ENCODE results near the gene CHAMP1. TPM values are rescaled to one million over a fixed set of nuclear protein-coding genes. Genes with fewer than 3 reads are reported as not detected.

The CHAMP1 gene
- total RNA-seq, 2 donors from 2014 or later, result 23.0 to 56.3 TPM

GRCh38 chr13:114285166-114285808 lies 29.0 kb upstream of the CHAMP1 start:
- intact Hi-C loops (cut with DNase I), result no loop called here
- 87% methylated on average over 4 of the region's 4 CpGs for WGBS

GRCh38 chr13:114286808-114287207 lies 27.5 kb upstream of the CHAMP1 start:
- WGBS, result 92% methylated on average over 8 of the region's 8 CpGs
- DNase-seq (ENCODE audit: low spot score), result no peak
- no peak overlapping the region for H3K4me3 ChIP-seq
- intact Hi-C loops (cut with DNase I), result no loop called here
- no peaks in the 10 kb centered on the region for H3K4me1 ChIP-seq (replicated peaks)
- no peak overlapping the region for H3K27ac ChIP-seq
- H3K9me3 ChIP-seq, result no peaks in the 10 kb centered on the region
- no peak for TF ChIP-seq POLR2AphosphoS5 (IDR thresholded peaks at IDR 0.05)
- TF ChIP-seq, protein P1, sequence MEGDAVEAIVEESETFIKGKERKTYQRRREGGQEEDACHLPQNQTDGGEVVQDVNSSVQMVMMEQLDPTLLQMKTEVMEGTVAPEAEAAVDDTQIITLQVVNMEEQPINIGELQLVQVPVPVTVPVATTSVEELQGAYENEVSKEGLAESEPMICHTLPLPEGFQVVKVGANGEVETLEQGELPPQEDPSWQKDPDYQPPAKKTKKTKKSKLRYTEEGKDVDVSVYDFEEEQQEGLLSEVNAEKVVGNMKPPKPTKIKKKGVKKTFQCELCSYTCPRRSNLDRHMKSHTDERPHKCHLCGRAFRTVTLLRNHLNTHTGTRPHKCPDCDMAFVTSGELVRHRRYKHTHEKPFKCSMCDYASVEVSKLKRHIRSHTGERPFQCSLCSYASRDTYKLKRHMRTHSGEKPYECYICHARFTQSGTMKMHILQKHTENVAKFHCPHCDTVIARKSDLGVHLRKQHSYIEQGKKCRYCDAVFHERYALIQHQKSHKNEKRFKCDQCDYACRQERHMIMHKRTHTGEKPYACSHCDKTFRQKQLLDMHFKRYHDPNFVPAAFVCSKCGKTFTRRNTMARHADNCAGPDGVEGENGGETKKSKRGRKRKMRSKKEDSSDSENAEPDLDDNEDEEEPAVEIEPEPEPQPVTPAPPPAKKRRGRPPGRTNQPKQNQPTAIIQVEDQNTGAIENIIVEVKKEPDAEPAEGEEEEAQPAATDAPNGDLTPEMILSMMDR (IDR thresholded peaks at IDR 0.05), result no peak
- H3K36me3 ChIP-seq, result no peaks in the 10 kb centered on the region
- no peaks in the 10 kb centered on the region for H3K27me3 ChIP-seq (replicated peaks; ENCODE audit: insufficient read depth)

More at GRCh38 chr13:114285166-114285808, 29.0 kb upstream of the CHAMP1 start:
- Histone ChIP-seq H3K4me1 (replicated peaks) (peaks cover 3% of the 10 kb centered on the region), H3K27ac (no peak overlapping the region), H3K36me3 (no peaks in the 10 kb centered on the region), H3K4me3 (no peak overlapping the region), H3K9me3 (no peaks in the 10 kb centered on the region), H3K27me3 (replicated peaks; ENCODE audit: insufficient read depth) (no peaks in the 10 kb centered on the region)
- no peak for DNase-seq (ENCODE audit: low spot score)
- TF ChIP-seq POLR2AphosphoS5 (IDR thresholded peaks at IDR 0.05) (no peak), POLR2A (IDR thresholded peaks at IDR 0.05) (no peak)
- TF ChIP-seq, protein P1 (IDR thresholded peaks at IDR 0.05), result no peak

DNA sequence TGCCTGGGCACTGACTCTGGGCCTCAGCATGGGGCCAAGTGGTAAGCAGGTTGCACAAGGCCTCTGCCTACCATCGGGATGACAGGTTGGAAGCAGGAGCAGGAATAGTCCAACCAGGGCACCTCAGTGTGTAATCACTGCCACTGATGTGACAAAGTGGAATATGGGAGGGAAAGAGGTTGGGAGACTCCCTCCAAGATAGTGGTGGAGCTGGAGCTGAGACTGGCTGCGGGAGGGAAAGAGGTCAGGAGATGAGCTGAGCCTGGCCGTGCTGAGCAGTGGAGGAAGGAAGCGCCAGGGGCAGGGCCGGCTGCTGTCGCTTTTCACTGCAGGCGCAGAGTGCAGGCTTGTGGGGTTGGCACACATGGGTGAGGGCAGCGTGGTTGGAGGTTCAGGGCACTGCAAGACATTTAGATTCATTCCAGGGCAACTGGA lies 26.1 kb upstream of the CHAMP1 start:
- H3K4me1 ChIP-seq (replicated peaks), result no peaks in the 10 kb centered on the region
- H3K27me3 ChIP-seq (replicated peaks; ENCODE audit: insufficient read depth), result no peaks in the 10 kb centered on the region
- no peaks in the 10 kb centered on the region for H3K9me3 ChIP-seq
- H3K27ac ChIP-seq, result no peak overlapping the region
- TF ChIP-seq, protein P1 (IDR thresholded peaks at IDR 0.05), result no peak
- TF ChIP-seq POLR2AphosphoS5 (IDR thresholded peaks at IDR 0.05) (no peak), POLR2A (IDR thresholded peaks at IDR 0.05) (no peak)
- no peaks in the 10 kb centered on the region for H3K36me3 ChIP-seq
- H3K4me3 ChIP-seq, result no peak overlapping the region
- no peak for DNase-seq (ENCODE audit: low spot score)
- WGBS, result 99% methylated on average over 8 of the region's 8 CpGs
- intact Hi-C loops (cut with DNase I), result no loop called here

- Histone ChIP-seq H3K4me1 (replicated peaks) (no peaks in the 10 kb centered on the region), H3K9me3 (no peaks in the 10 kb centered on the region), H3K27ac (no peak overlapping the region), H3K36me3 (no peaks in the 10 kb centered on the region), H3K4me3 (no peak overlapping the region), H3K27me3 (replicated peaks; ENCODE audit: insufficient read depth) (no peaks in the 10 kb centered on the region)
- intact Hi-C loops (cut with DNase I), result no loop called here
- no peak for TF ChIP-seq POLR2AphosphoS5 (IDR thresholded peaks at IDR 0.05)
- TF ChIP-seq, protein P1 (IDR thresholded peaks at IDR 0.05), result no peak
- no peak for TF ChIP-seq POLR2A (IDR thresholded peaks at IDR 0.05)
- 90% methylated on average over 10 of the region's 10 CpGs for WGBS
- DNase-seq (ENCODE audit: low spot score), result no peak
Observed at GRCh38 chr13:114296448-114296847, 17.9 kb upstream of the CHAMP1 start.

- no peaks in the 10 kb centered on the region for H3K4me1 ChIP-seq (replicated peaks)
- TF ChIP-seq POLR2AphosphoS5 (IDR thresholded peaks at IDR 0.05), result no peak
- TF ChIP-seq, protein P1 (IDR thresholded peaks at IDR 0.05), result no peak
- TF ChIP-seq POLR2A (IDR thresholded peaks at IDR 0.05), result no peak
- 87% methylated on average over 5 of the region's 5 CpGs for WGBS
- no peaks in the 10 kb centered on the region for H3K9me3 ChIP-seq
- DNase-seq (ENCODE audit: low spot score), result no peak
- H3K4me3 ChIP-seq, result no peak overlapping the region
- H3K27ac ChIP-seq, result no peak overlapping the region
- H3K27me3 ChIP-seq (replicated peaks; ENCODE audit: insufficient read depth), result no peaks in the 10 kb centered on the region
- intact Hi-C loops (cut with DNase I), result no loop called here
- H3K36me3 ChIP-seq, result no peaks in the 10 kb centered on the region
Observed at GRCh38 chr13:114296902-114297301, 17.4 kb upstream of the CHAMP1 start.

Data from prostate gland (tissue), 2 donors.